Activated CD4-positive, alpha-beta T cell treated with anti-CD3 and anti-CD28 coated beads, Interleukin-2, amount 50 U/mL, for 4 hours (primary cell): ENCODE data around the gene PRDX5.

ENCODE experiments used
- DNase-seq, 2 experiments: peaks; one replicate each; pipeline ENCODE4 v3.0.0-alpha.2; 2020

Gene PRDX5

DNA sequence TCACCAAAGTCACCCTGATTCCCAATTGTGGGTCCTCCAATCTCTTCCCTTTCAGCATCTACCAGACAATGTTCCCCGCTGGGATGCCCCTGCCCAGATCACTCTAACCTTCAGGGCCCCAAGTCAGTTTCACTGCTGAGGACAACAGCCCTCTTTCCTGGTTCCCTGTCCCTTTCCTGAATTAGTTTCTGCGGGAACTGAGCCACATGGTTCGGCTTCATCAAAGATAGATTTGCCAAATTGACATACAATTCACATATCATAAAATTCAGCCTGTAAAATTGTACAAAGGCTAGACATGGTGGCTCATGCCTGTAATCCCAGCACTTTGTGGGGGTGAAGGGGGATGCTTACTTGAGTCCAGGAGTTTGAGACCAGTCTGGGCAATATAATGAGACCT lies 10.1 kb downstream of the PRDX5 start:
- DNase-seq: no peak

DNA sequence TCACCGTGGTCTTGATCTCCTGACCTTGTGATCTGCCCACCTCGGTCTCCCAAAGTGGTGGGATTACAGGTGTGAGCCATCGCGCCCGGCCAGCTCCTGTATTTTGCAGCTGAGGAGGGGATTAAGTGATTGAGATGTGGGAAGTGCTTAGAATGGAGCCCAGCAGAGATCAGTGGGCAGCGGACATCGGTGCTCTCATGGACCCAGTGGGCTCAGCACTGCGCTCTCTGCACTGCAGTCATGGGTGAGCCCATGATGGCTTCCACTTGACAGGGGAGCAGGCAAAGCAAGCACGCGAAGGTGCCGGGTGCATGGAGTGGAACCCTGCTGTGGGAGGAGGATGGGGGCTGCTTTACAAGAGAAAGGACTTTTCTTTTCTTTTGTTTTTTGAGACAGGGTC lies 13.0 kb downstream of the PRDX5 start:
- no peak for DNase-seq

DNA sequence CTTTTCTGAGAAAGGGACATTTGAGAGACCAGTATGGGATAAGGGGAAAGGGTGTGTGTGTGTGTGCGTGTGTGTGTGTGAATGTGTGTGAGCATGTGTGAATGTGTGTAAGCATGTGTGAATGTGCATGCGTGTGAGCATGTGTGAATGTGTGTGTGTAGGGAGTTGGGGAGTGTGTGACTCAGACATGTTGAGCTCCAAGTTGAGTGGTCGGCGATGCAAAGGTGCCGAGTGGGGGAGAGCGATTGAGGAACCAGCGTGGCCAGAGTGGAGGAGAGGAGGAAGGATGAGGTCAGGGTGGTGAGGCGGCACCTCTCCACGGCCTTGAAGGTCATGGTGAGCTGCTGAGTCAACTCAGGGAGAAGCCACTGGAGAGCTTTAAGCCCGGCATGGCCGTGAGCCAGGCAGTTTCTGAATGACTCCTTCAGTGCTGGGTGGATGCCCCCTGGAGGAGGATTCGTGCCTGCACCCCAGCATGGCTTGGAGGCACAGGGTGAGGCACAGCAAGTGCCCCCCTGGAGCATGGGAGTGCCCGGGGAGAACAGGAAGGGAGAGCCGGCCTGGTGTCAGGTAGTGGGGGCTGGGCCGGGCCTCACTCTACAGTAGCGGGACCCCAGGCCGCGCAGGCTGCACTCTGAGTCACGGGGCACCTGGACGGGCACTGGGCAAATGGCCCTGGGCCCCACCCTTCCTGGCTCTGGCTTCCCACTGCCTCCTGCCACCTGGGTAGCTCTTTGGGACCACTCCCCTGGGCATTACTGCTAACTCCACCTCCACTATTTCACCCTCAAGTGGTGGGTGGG lies 13.8 kb downstream of the PRDX5 start:
- peak; percentile 62 for DNase-seq

DNA sequence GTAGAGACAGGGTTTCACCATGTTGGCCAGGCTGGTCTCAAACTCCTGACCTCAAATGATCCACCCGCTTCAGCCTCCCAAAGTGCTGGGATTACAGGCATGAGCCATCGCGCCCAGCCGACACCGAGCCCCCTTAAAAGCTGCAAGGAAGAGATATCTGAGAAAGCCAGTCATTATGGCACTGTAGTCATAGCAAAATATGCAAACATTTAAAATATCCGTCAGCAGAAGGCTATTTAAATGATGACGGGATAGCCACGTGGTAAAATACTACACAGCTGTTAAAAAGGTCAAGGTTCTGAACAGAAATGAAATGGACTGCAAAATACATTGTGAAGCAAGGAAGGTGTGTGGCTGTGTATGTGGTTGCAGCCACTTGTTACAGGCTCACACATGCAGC lies 15.6 kb downstream of the PRDX5 start:
- no peak for DNase-seq

DNA sequence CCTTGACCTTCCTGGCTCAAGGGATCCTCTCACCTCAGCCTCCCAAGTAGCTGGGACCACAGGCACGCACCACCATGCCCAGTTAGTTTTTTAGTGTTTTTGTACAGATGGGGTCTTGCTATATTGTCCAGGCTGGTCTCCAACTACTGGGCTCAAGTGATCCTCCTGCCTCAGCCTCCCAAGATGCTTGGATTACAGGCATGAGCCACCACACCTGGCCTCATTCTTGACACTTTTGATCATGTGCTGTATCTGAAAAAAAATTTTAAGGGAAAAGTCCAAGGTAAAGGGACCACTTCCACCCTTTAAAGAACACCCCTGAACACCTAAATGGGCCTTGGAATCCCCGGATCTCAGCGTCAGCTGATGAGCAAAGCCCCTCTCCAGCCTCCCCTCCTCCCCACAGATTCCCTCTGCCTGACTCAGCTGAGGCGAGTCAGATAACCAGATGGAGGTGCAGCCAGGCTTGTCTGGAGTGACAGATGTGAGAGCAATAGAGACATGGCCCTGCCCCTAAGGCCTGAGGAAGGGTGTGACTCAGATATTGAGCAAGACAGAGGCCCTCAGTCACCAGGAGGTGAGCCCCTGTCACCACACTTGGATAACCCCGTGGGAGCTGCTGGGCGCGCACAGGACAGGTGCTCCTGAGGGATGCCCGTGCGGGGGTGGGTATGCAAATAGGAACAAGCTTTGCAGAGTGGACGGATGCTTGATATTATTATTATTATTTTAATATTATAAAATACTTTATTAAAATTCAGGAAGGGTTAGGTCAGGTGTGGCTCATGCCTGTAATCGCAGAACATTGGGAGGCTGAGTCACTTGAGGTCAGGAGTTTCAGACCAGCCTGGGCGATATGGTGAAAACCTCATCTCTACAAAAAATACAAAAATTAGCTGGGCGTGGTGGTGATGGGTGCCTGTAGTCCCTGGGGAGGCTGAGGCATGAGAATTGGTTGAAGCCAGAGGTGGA lies 17.1 kb downstream of the PRDX5 start:
- no peak for DNase-seq

DNA sequence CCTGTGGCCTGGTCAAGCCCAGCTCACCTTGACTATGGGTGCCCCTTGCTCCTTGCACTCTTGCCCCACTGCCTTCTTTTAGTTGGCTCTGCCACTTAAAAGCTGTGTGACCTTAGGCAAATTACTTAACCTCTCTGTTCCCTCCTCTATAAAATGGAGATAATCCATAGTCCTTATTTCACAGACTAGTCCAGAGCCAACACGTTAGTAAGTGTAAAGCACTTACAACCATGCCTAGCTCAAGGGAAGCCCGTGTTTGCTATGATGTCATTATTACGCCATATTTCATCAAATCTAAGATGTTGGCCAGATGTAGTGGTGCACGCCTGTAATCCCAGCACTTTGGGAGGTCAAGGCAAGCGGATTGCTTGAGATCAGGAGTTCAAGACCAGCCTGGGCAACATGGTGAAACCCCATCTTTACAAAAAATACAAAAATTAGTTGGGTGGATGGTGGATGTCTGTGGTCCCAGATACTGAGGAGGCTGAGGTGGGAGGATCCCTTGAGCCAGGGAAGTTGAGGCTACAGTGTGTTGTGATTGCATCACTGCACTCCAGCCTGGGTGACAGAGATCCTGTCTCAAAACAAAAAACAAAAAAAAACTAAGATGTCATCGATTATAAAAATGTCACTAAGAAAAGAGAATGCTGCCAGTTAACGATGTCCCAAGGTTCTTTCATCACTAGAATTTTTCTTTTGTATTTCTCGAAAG lies 19.8 kb downstream of the PRDX5 start:
- no peak for DNase-seq

DNA sequence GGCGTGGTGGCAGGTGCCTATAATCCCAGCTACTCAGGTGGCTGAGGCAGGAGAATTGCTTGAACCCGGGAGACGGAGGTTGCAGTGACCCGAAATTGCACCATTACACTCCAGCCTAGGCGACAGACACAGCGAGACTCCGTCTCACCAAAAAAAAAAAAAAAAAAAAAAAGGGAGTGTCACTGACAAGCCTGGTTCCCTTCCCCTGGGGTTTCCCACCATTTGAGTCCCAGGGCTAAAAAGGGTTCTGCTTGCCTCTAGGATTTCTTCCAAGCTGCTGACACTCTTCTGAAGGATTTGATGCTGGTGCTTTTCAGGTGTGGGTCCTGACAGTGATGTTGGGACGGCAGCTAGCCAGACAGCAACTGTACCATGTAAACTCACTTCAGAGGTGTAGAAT lies 20.8 kb downstream of the PRDX5 start:
- no peak for DNase-seq

DNA sequence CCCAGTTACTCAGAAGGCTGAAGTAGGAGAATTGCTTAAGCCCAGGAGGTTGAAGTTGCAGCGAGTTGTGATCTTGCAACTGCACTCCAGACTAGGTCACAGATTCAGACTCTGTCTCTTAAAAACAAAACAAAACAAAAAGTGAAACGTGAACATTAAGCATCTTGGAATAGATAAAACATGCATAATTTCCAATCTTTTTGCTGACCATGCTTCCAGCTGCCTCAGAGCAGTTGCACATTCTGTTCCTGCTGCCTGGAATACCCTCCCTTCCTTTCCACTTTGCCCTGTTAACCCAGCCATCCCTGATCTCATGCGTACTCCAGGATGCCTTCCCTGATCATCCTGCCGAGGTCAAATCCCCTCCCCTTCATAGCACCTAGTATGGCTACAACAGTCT lies 21.4 kb downstream of the PRDX5 start:
- no peak for DNase-seq

DNA sequence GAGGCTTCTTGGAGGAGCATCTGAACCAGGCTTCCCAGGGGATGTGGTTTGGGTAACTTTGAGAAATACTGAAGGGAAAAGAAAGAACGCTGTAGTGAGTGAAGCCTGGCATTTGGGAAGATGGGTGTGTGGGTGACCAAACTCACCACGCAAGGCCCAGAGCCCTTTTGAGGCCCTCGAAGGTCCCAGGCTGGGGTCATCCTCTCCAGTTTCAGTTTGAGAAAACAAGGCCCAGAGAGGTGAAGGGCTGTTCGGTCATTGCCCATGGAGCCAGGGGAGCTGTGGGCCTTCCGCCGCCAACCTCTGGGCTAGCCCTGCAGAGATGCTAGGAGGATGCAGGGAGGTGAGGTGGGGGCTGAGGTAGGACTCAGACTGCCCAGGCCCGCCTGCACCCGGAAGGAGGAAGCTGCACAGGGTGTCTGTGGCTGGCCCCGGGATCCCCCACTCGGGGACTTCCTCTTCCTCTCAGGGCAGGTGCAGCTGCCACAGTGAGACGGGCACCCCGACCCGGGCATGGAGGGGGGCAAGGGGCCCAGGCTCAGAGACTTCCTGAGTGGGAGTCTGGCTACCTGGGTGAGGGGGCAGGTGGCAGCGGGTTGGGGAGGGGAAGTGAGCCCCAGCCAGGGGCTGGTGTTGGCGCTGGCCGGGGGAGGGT lies 22.0 kb downstream of the PRDX5 start, which contains the start of gene CCDC88B:
TSS of gene CCDC88B (plus strand) at position 451 of the 655 bp plus-strand sequence. CDS start at position 514, 63 bp downstream.
- DNase-seq: peak; percentile 75 to 77

DNA sequence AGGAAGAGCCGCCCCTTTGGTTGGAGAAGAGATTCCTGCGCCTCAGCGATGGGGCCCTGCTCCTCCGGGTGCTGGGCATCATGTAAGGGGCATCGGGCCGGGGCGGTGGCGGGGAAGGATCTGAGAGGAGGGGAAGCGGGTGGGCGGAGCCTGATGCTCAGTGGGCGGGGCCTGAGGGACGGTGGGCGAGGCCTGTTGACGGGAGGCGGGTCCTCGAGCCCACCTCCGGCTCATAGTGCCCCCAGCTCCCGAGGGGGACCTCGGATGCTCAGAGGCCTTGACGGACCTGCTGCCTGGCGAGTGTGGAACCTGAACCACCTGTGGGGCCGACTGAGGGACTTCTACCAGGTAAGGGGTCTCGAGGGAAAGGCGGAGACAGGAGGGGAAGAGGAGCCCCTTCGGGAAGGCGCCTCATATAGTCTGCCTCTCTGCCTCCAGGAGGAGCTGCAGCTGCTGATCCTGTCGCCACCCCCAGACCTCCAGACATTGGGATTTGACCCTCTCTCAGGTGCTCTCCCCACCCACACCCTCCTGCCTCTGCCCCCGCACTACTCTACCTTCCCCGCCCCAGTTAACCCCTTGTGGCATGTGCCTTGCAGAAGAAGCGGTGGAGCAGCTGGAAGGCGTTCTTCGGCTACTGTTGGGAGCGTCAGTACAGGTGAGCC lies 22.9 kb downstream of the PRDX5 start:
- DNase-seq: peak; percentile 68 to 69

DNA sequence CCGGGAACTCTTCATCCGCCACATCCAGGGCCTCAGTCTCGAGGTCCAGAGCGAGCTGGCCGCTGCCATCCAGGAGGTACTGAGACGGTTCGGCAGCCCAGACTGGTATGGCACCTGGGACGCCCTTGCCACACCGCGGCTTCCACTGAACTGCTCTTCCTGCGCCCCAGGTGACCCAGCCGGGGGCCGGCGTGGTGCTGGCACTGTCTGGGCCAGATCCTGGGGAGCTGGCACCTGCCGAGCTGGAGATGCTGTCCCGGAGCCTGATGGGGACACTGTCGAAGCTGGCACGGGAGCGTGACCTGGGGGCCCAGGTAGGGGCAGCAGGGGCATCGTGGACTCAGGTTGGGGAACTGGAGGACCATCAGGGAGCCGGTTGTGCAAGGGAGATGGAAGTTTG lies 23.5 kb downstream of the PRDX5 start:
- DNase-seq: no peak

DNA sequence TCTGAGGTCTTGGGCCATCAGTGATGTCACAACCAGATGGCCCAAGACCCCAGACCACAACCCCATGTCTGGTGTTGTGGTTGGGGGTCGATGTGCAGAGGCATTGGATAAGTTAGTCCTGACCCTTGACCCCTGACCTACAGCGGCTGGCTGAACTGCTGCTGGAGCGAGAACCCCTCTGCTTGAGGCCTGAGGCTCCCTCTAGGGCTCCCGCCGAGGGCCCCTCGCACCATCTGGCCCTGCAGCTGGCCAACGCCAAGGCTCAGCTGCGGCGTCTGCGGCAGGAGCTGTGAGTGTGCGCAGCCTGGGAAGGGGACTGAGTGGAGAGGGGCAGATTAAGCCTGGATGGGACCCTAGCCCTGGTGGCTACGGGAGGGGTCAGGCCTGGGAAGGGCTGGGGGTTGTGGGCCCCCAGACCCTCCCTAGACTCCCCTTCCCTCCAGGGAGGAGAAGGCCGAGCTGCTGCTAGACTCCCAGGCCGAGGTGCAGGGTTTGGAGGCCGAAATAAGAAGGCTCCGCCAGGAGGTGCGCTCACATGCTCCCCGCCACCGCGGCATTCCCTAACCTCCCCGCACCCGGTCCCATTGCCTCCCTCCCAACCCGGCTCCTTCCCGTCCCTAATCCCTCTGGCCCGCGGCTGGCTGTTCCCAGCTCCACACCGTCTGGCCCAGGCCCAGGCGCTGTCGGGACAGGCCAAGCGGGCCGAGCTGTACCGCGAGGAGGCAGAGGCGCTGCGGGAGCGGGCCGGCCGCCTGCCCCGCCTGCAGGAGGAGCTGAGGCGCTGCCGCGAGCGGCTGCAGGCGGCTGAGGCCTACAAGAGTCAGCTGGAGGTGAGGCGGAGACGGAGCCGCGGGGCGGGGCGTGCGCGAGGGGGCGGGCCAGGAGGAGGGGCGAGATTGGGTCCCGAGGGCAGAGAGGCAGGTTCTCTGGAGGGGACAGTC lies 24.2 kb downstream of the PRDX5 start:
- peak; percentile 88 to 91 for DNase-seq

DNA sequence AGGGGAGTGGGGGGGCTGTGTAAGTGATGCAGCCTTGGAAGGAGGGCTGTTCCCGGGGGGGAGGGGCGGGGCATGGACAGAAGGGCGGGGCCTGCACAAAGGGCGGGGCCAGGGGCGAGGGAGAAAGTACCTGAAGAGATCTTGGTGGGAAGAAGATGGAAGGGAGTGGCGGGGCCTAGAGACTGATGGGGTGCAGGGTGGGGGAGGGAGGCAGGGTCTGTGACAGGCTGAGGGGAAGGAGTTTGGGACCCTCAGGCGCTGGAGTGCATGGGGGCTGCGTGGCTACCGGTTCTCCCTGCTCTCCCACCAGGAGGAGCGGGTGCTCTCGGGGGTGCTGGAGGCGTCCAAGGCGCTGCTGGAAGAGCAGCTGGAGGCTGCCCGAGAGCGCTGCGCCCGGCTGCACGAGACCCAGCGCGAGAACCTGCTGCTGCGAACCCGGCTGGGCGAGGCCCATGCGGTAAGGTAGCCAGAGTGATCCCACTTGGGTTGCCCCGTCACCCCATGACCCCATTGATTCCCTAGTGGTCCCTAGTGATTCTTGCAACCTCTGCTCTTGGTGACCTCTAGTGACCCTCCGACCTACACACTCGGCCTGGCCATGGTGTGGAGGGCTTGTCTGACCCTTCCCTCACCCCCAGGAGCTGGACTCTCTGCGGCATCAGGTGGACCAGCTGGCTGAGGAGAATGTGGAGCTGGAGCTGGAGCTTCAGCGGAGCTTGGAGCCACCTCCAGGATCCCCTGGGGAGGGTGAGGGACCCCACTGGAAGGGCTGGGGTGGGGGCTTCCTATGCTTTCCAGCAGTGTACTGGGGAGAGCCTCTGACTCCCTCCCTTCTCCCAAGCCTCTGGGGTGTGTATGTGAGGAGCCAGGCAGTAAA lies 25.2 kb downstream of the PRDX5 start:
- no peak for DNase-seq

DNA sequence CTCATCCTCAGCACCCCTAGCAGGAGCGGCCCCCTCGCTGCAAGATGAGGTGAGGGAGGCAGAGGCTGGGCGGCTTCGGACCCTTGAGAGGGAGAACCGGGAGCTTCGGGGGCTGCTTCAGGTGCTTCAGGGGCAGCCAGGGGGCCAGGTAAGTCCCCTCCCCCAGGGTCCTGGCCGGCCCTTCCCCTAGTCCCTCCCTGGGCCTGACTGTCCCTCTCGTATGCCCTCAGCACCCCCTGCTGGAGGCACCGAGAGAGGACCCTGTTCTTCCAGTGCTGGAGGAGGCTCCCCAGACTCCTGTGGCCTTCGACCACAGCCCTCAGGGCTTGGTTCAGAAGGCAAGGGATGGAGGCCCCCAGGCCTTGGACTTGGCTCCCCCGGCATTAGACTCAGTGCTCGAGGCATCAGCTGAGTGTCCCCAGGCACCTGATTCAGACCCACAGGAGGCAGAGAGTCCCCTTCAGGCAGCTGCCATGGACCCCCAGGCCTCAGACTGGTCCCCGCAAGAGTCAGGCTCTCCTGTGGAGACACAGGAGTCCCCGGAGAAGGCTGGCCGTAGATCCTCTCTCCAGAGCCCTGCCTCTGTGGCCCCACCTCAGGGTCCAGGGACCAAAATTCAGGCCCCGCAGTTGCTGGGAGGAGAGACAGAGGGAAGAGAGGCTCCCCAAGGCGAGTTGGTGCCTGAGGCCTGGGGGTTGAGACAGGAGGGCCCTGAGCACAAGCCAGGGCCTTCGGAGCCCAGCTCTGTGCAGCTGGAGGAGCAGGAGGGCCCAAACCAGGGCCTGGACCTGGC lies 26.0 kb downstream of the PRDX5 start:
- DNase-seq: no peak

DNA sequence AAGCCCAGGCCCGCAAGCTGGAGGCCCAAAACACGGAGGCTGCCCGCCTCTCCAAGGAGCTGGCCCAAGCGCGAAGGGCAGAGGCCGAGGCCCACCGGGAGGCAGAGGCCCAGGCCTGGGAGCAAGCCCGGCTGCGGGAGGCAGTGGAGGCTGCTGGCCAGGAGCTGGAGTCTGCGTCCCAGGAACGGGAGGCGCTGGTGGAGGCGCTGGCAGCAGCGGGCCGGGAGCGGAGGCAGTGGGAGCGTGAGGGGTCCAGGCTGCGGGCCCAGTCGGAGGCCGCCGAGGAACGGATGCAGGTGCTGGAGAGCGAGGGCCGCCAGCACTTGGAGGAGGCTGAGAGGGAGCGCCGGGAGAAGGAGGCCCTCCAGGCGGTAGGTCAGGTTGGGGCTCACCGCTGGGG lies 26.9 kb downstream of the PRDX5 start:
- DNase-seq: no peak

DNA sequence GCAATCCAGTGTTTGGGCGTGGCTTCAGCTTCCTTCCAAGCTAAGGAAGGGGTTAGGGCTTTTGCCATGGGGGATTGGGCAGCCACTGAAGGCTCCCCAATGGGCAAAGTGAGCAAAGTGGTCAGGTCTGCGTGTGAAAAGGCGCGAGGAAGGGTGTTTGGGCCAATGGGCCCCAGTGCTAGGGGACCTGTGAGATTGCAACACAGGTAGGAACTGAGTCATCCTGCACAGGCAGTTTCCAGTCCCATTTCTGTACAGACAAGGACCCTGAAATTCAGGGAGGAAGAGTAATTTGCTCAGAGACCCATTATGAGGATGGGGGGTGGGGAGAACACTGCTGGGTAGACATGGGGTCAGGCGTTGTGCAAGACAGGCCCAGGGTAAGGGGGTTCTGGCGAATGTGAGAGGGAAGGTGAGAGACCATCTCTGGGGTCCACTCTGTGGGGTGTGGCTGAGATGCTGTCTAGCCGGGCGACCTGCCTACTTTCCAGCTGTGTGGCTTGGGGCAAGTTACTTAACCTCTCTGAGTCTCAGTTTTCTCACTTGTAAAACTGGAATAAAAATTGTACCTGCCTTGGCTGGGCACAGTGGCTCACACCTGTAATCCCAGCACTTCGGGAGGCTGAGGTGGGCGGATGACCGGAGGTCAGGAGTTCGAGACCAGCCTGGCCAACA lies 29.4 kb downstream of the PRDX5 start:
- no peak for DNase-seq

DNA sequence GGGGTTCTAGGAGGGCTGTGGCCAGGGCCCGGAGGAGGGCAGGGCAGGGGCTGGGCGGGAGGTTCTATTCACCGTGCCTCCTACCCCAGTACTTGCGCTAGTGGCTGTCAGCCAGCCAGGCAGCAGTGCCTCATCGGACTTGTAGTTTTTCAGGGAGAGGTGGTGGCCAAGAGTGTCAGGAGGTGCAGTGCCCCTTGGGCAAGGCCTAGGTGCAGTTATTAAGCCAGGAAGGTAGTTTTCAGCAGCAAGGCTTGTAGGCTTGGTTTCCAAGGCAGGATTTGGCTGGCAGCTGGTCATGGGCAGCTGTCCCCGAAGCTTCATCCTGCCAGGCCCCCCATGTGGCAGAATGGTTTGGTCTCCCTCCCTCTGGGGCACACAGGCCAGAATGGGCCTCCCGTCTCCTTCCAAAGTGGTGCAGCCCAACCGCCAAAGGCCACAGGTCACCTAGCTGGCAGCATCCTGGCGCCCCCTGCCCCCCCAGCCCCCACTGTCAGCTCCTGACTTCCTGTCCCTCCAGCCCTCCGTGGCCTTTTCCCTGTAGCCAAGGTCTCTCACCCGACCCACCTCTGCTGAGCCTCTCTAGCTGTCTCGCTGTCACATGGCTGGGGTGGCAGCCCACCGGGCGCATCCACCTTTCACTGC lies 30.6 kb downstream of the PRDX5 start:
- DNase-seq: no peak

DNA sequence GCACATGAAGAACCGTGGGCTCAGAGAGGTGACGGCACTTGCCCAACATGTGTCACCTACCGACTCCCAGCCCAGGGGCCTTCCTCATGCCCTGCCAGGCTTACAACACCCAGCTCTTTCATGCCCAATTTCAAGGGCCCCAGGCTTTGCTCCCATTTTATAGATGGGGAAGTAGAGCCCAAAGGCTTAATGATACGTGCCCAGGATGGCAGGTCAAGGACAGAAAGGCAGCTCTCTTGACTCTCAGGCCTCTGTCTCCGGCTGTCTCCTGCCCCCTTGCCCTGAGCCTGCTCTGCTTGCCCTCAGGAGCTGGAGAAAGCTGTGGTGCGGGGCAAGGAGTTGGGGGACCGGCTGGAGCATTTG lies 31.1 kb downstream of the PRDX5 start:
- DNase-seq: no peak
